ENCODE measurements around the gene ARHGEF16. TPM values are rescaled to one million over a fixed set of nuclear protein-coding genes. Genes with fewer than 3 reads are reported as not detected.

Gene ARHGEF16
- total RNA-seq, 1 donor: 0.18 TPM

GRCh38 chr1:3442331-3442730 is 12.1 kb upstream of the ARHGEF16 start:
- no peak for DNase-seq (ENCODE audit: low read depth)
- H3K4me3 ChIP-seq (ENCODE audit: low read depth, low read length): no peak overlapping the region
- TF ChIP-seq, protein P1, sequence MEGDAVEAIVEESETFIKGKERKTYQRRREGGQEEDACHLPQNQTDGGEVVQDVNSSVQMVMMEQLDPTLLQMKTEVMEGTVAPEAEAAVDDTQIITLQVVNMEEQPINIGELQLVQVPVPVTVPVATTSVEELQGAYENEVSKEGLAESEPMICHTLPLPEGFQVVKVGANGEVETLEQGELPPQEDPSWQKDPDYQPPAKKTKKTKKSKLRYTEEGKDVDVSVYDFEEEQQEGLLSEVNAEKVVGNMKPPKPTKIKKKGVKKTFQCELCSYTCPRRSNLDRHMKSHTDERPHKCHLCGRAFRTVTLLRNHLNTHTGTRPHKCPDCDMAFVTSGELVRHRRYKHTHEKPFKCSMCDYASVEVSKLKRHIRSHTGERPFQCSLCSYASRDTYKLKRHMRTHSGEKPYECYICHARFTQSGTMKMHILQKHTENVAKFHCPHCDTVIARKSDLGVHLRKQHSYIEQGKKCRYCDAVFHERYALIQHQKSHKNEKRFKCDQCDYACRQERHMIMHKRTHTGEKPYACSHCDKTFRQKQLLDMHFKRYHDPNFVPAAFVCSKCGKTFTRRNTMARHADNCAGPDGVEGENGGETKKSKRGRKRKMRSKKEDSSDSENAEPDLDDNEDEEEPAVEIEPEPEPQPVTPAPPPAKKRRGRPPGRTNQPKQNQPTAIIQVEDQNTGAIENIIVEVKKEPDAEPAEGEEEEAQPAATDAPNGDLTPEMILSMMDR (IDR thresholded peaks at IDR 0.05; ENCODE audit: insufficient read depth, low read length): no peak

DNA sequence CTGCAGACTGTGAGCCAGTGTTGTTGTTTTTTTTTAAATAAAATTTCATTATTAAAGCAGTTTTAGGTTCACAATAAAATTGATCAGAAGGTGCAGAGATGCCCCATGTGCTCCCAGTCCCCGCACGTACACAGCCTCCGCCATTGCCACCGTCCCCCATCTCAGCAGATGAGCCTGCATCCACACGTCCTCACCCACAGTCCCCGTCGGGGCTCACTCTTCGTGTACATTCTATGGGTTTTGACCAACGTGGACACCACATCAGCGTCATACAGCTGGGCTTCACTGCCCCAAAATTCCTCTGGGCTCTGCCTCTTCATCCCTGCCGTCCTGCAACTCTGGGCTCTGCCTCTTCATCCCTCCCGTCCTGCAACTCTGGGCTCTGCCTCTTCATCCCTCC is 11.6 kb upstream of the ARHGEF16 start:
- TF ChIP-seq, protein P1 (IDR thresholded peaks at IDR 0.05; ENCODE audit: insufficient read depth, low read length): no peak
- no peak overlapping the region for H3K4me3 ChIP-seq (ENCODE audit: low read depth, low read length)
- no peak for DNase-seq (ENCODE audit: low read depth)

- TF ChIP-seq, protein P1 (IDR thresholded peaks at IDR 0.05; ENCODE audit: insufficient read depth, low read length): no peak
- H3K4me3 ChIP-seq (ENCODE audit: low read depth, low read length): no peak overlapping the region
- no peak for DNase-seq (ENCODE audit: low read depth)
These were observed 10.7 kb upstream of the ARHGEF16 start for GRCh38 chr1:3443807-3444206.

DNA sequence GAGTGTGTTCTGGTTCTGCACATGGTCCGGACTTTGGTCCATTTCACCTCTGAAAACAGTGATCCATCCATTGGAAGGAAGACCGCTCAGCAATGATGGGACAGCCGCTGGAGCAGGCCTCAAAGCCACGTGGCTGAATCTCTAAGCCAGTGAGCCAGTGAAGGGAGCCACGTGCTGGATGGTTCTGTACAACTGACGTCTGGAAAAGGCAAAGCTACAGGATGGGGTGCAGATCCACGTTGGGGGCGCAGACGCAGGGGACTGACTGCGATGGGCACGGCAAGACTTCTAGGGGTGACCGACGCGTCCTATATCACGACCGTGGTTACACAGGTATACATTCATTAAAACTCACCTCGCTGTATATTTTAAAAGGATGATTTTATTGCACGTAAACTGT is 10.2 kb upstream of the ARHGEF16 start:
- TF ChIP-seq, protein P1 (IDR thresholded peaks at IDR 0.05; ENCODE audit: insufficient read depth, low read length): no peak
- DNase-seq (ENCODE audit: low read depth): no peak
- no peak overlapping the region for H3K4me3 ChIP-seq (ENCODE audit: low read depth, low read length)

DNA sequence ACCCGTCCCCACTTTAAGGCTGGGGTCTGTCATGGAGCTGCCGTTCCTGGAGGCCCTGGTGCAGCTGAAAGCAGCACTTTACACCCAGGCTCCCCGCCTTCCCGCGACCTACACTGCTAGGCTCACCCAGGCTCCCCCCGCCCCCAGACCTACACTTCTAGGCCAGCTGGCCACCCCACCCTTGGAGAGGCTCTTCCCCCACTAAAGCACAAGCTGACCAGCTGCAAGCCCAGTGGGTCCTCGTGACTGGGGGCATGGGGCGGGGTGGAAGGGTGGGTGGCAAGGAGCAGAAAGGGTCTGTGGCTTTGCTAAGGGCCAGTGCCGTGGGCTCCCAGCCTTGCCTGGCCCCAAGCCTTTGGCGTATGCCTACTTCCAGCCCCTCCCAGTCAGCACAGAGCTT is 9.7 kb upstream of the ARHGEF16 start:
- no peak for DNase-seq (ENCODE audit: low read depth)
- TF ChIP-seq, protein P1 (IDR thresholded peaks at IDR 0.05; ENCODE audit: insufficient read depth, low read length): no peak
- no peak overlapping the region for H3K4me3 ChIP-seq (ENCODE audit: low read depth, low read length)

DNA sequence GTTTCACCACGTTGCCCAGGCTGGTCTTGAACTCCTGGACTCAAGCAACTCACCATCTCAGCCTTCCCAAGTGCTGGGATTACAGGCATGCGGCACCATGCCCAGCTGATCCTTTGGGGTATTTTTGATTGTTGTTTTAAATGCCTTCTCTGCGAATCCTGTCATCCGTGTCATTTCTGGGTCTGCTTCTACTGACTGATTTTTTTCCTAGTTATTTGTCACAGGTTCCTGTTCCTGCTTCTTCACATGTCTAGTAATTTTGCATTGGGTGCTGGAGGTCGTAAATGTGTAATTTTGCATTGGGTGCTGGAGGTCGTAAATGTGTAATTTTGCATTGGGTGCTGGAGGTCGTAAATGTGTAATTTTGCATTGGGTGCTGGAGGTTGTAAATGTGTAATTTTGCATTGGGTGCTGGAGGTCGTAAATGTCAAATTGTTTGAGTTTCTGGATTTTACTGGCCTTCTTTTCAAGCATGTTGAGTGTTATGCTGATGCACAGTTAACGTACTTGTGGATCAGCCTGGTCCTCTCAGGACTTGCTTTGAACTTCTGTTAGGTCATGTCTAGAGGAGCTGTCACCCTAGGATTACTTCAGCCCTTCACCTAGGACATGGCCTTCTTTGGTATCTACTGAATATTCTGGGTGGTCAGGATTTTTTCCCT is 4.1 kb upstream of the ARHGEF16 start:
- TF ChIP-seq, protein P1 (IDR thresholded peaks at IDR 0.05; ENCODE audit: insufficient read depth, low read length): no peak
- H3K4me3 ChIP-seq (ENCODE audit: low read depth, low read length): no peak overlapping the region
- DNase-seq (ENCODE audit: low read depth): no peak

GRCh38 chr1:3450983-3451382 is 3.5 kb upstream of the ARHGEF16 start:
- H3K4me3 ChIP-seq (ENCODE audit: low read depth, low read length): no peak overlapping the region
- DNase-seq (ENCODE audit: low read depth): no peak
- TF ChIP-seq, protein P1 (IDR thresholded peaks at IDR 0.05; ENCODE audit: insufficient read depth, low read length): no peak

All from fibroblast of the aortic adventitia (primary cell).